GM23338 (cell line): ENCODE measurements around the gene DPYD. TPM values are rescaled to one million over a fixed set of nuclear protein-coding genes. Genes with fewer than 3 reads are reported as not detected.

Experiments
- ATAC-seq: fragments of 200-7000 bp; cut with Tn5 transposase; 3 replicates; pipeline ENCODE4 v1.9.1; 2020
- DNase-seq: peaks from one replicate; pipeline ENCODE4 v3.0.0-alpha.2; 2015; ENCODE audit warnings: low spot score
- H2AFZ ChIP-seq: fragments of 200-600 bp; sonication (generic); 2 replicates; pipeline ENCODE4 v1.8.0; 2016; ENCODE audit warnings: antibody characterized with exemption, mild to moderate bottlenecking, moderate library complexity
- H3F3A ChIP-seq: fragments of 200-600 bp; sonication (generic); replicated peaks from 2 replicates; pipeline ENCODE4 v1.8.0; 2017; ENCODE audit warnings: antibody characterized with exemption, mixed run types, low read depth
- H3K27ac ChIP-seq: fragments of 200-600 bp; sonication (generic); 2 replicates; pipeline ENCODE4 v1.6.1; 2016; ENCODE audit warnings: low read depth
- H3K27me3 ChIP-seq: fragments of 200-600 bp; sonication (generic); 2 replicates; pipeline ENCODE4 v1.8.0; 2016; ENCODE audit warnings: mild to moderate bottlenecking, mixed run types, moderate library complexity; ENCODE audit not compliant: insufficient read depth
- H3K36me3 ChIP-seq: fragments of 200-600 bp; sonication (generic); 2 replicates; pipeline ENCODE4 v1.8.0; 2016; ENCODE audit warnings: mild to moderate bottlenecking; ENCODE audit not compliant: insufficient read depth
- H3K4me1 ChIP-seq: fragments of 200-600 bp; sonication (generic); 2 replicates; pipeline ENCODE4 v1.8.0; 2016; ENCODE audit warnings: mild to moderate bottlenecking, moderate library complexity; ENCODE audit not compliant: insufficient read depth
- H3K4me2 ChIP-seq: fragments of 200-600 bp; sonication (generic); 2 replicates; pipeline ENCODE4 v1.7.1; 2017; ENCODE audit warnings: mixed run types
- H3K4me3 ChIP-seq: fragments of 200-600 bp; sonication (generic); 2 replicates; pipeline ENCODE4 v1.6.1; 2016; ENCODE audit warnings: mixed run types
- H3K79me2 ChIP-seq: fragments of 200-600 bp; sonication (generic); replicated peaks from 2 replicates; pipeline ENCODE4 v1.8.0; 2017; ENCODE audit warnings: mild to moderate bottlenecking; ENCODE audit not compliant: insufficient read depth
- H3K9me2 ChIP-seq: fragments of 200-600 bp; sonication (generic); 2 replicates; pipeline ENCODE4 v1.8.0; 2017; ENCODE audit not compliant: insufficient read depth
- H4K20me1 ChIP-seq: fragments of 200-600 bp; sonication (generic); replicated peaks from 2 replicates; pipeline ENCODE4 v1.8.0; 2017; ENCODE audit warnings: mild to moderate bottlenecking; ENCODE audit not compliant: insufficient read depth
- H3K27ac Mint-ChIP-seq: 2 replicates; pipeline ENCODE4 v1.8.0; 2020; ENCODE audit warnings: inconsistent platforms, mild to moderate bottlenecking, moderate library complexity, mixed read lengths
- H3K27me3 Mint-ChIP-seq: 3 replicates; pipeline ENCODE4 v1.8.0; 2022; ENCODE audit warnings: low read depth, mild to moderate bottlenecking, moderate library complexity, mixed read lengths, inconsistent platforms; ENCODE audit not compliant: insufficient read depth, poor library complexity
- H3K36me3 Mint-ChIP-seq: 3 replicates; pipeline ENCODE4 v1.8.0; 2021; ENCODE audit warnings: low read depth, mild to moderate bottlenecking, inconsistent platforms, moderate library complexity, mixed read lengths
- H3K4me1 Mint-ChIP-seq: 3 replicates; pipeline ENCODE4 v1.8.0; 2020; ENCODE audit warnings: mild to moderate bottlenecking, inconsistent platforms, mixed read lengths
- H3K4me3 Mint-ChIP-seq: 3 replicates; pipeline ENCODE4 v1.8.0; 2021; ENCODE audit warnings: moderate library complexity, mild to moderate bottlenecking, inconsistent platforms, mixed read lengths
- H3K9me3 Mint-ChIP-seq: 3 replicates; pipeline ENCODE4 v1.8.0; 2020; ENCODE audit warnings: moderate library complexity, mild to moderate bottlenecking, inconsistent platforms, mixed read lengths
- EZH2phosphoT487 ChIP-seq: fragments of 200-600 bp; sonication (generic); IDR thresholded peaks from one replicate; pipeline ENCODE4 v1.8.1; 2018; ENCODE audit warnings: antibody characterized with exemption; ENCODE audit not compliant: unreplicated experiment
- JUNB ChIP-seq: IDR thresholded peaks from one replicate; pipeline ENCODE4 v1.6.1; 2016; ENCODE audit warnings: antibody characterized with exemption; ENCODE audit not compliant: unreplicated experiment
- NANOG ChIP-seq: IDR thresholded peaks from 2 replicates; pipeline ENCODE4 v1.6.1; 2016; ENCODE audit warnings: antibody characterized with exemption, borderline replicate concordance
- POLR2AphosphoS5 ChIP-seq: IDR thresholded peaks from 2 replicates; pipeline ENCODE4 v1.6.1; 2016; ENCODE audit warnings: antibody characterized with exemption, low read depth
- STAT1 ChIP-seq: IDR thresholded peaks from one replicate; pipeline ENCODE4 v1.6.1; 2016; ENCODE audit warnings: antibody characterized with exemption; ENCODE audit not compliant: unreplicated experiment
- ZNF114 ChIP-seq: fragments of 250-450 bp; sonication (Bioruptor Pico); IDR thresholded peaks from 2 replicates; pipeline ENCODE4 v1.5.0; 2020; ENCODE audit warnings: mild to moderate bottlenecking, moderate library complexity
- ZNF331 ChIP-seq: fragments of 250-450 bp; sonication (Bioruptor Pico); IDR thresholded peaks from 2 replicates; pipeline ENCODE4 v1.5.0; 2020; ENCODE audit warnings: low read depth, mild to moderate bottlenecking, moderate library complexity
- polyA plus RNA-seq: library from polyadenylated mRNA; unstranded; fragments of >200 nt; fragmentation: Nextera tagmentation; extraction: Ambion mirVana; gene quantifications from 2 replicates; pipeline ENCODE4 v1.2.1, GENCODE V29; 2016
- total RNA-seq: library from RNA; depleted of rRNA; stranded (reverse); fragments of >200 nt; shearing (Covaris generic); gene quantifications from 2 replicates; pipeline ENCODE4 v1.2.3, GENCODE V29; 2014
- TF ChIP-seq, protein P1 (sequence below), 2 experiments: fragments of 200-600 bp in 1 of 2; sonication (generic) in 1 of 2; conservative IDR thresholded peaks; 2 replicates each; pipeline versions ENCODE4 v1.5.1 to v1.6.1; 2016 to 2017; ENCODE audit warnings: antibody characterized with exemption in 2 of 2, low read depth in 2 of 2, mild to moderate bottlenecking in 2 of 2, moderate library complexity in 1 of 2
- TF ChIP-seq, protein P2 (sequence below): IDR thresholded peaks from one replicate; pipeline ENCODE4 v1.6.1; 2018; ENCODE audit warnings: antibody characterized with exemption; ENCODE audit not compliant: unreplicated experiment
- TF ChIP-seq, protein P3 (sequence below): fragments of 250-450 bp; sonication (Bioruptor Pico); IDR thresholded peaks from 2 replicates; pipeline ENCODE4 v1.5.0; 2020; ENCODE audit warnings: mild to moderate bottlenecking, moderate library complexity
- TF ChIP-seq, protein P4 (sequence below): IDR thresholded peaks from 2 replicates; pipeline ENCODE4 v1.6.1; 2016; ENCODE audit warnings: antibody characterized with exemption

DPYD gene
- total and polyA plus RNA-seq, 2 experiments from 2014 or later = 0.50 to 1.6 TPM

DNA sequence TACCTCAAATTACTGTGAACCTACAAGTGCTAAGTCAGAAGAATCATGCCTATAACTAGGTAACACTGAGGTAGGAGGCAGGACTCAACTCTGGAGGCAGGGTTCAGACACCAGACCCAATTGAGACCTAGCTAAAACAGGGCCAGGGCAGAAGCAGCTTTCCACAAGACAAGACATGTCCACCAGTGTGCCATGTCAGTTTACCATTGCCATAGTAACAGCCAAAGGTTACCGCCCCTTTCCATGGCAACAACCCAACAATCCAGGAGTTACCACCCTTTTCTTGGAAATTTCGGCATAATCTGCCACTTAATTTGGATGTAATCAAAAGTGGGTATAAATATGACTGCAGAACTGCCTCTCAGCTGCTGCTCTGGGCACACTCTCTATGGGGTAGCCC lies 432.3 kb downstream of the DPYD start:
- no peaks in the 10 kb centered on the region for H3F3A ChIP-seq
- DNase-seq (no peak), ATAC-seq (no peak)
- no peak overlapping the region for H3K27ac Mint-ChIP-seq
- no peaks in the 10 kb centered on the region for H3K27me3 ChIP-seq
- H3K9me2 ChIP-seq = no peaks in the 10 kb centered on the region
- H3K4me1 ChIP-seq = no peaks in the 10 kb centered on the region
- H3K4me3 ChIP-seq = no peak overlapping the region
- no peak overlapping the region for H3K27ac ChIP-seq
- H3K4me3 Mint-ChIP-seq = no peak overlapping the region
- no peaks in the 10 kb centered on the region for H3K36me3 ChIP-seq
- H3K4me1 Mint-ChIP-seq = no peaks in the 10 kb centered on the region
- no peaks in the 10 kb centered on the region for H3K27me3 Mint-ChIP-seq
- H3K36me3 Mint-ChIP-seq = no peaks in the 10 kb centered on the region
- no peak overlapping the region for H2AFZ ChIP-seq
- H3K4me2 ChIP-seq = no peak overlapping the region
- TF ChIP-seq ZNF331 (CRISPR knock-in tag) (no peak), NANOG (no peak), ZNF114 (CRISPR knock-in tag) (no peak), POLR2AphosphoS5 (no peak), STAT1 (no peak), EZH2phosphoT487 (no peak), JUNB (no peak)
- TF ChIP-seq, protein P1, sequence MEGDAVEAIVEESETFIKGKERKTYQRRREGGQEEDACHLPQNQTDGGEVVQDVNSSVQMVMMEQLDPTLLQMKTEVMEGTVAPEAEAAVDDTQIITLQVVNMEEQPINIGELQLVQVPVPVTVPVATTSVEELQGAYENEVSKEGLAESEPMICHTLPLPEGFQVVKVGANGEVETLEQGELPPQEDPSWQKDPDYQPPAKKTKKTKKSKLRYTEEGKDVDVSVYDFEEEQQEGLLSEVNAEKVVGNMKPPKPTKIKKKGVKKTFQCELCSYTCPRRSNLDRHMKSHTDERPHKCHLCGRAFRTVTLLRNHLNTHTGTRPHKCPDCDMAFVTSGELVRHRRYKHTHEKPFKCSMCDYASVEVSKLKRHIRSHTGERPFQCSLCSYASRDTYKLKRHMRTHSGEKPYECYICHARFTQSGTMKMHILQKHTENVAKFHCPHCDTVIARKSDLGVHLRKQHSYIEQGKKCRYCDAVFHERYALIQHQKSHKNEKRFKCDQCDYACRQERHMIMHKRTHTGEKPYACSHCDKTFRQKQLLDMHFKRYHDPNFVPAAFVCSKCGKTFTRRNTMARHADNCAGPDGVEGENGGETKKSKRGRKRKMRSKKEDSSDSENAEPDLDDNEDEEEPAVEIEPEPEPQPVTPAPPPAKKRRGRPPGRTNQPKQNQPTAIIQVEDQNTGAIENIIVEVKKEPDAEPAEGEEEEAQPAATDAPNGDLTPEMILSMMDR (conservative IDR thresholded peaks at IDR 0.05; ENCODE audit: low read depth in 2 of 2) = no peak
- TF ChIP-seq, protein P2, sequence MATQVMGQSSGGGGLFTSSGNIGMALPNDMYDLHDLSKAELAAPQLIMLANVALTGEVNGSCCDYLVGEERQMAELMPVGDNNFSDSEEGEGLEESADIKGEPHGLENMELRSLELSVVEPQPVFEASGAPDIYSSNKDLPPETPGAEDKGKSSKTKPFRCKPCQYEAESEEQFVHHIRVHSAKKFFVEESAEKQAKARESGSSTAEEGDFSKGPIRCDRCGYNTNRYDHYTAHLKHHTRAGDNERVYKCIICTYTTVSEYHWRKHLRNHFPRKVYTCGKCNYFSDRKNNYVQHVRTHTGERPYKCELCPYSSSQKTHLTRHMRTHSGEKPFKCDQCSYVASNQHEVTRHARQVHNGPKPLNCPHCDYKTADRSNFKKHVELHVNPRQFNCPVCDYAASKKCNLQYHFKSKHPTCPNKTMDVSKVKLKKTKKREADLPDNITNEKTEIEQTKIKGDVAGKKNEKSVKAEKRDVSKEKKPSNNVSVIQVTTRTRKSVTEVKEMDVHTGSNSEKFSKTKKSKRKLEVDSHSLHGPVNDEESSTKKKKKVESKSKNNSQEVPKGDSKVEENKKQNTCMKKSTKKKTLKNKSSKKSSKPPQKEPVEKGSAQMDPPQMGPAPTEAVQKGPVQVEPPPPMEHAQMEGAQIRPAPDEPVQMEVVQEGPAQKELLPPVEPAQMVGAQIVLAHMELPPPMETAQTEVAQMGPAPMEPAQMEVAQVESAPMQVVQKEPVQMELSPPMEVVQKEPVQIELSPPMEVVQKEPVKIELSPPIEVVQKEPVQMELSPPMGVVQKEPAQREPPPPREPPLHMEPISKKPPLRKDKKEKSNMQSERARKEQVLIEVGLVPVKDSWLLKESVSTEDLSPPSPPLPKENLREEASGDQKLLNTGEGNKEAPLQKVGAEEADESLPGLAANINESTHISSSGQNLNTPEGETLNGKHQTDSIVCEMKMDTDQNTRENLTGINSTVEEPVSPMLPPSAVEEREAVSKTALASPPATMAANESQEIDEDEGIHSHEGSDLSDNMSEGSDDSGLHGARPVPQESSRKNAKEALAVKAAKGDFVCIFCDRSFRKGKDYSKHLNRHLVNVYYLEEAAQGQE = no peak
- TF ChIP-seq, protein P3, sequence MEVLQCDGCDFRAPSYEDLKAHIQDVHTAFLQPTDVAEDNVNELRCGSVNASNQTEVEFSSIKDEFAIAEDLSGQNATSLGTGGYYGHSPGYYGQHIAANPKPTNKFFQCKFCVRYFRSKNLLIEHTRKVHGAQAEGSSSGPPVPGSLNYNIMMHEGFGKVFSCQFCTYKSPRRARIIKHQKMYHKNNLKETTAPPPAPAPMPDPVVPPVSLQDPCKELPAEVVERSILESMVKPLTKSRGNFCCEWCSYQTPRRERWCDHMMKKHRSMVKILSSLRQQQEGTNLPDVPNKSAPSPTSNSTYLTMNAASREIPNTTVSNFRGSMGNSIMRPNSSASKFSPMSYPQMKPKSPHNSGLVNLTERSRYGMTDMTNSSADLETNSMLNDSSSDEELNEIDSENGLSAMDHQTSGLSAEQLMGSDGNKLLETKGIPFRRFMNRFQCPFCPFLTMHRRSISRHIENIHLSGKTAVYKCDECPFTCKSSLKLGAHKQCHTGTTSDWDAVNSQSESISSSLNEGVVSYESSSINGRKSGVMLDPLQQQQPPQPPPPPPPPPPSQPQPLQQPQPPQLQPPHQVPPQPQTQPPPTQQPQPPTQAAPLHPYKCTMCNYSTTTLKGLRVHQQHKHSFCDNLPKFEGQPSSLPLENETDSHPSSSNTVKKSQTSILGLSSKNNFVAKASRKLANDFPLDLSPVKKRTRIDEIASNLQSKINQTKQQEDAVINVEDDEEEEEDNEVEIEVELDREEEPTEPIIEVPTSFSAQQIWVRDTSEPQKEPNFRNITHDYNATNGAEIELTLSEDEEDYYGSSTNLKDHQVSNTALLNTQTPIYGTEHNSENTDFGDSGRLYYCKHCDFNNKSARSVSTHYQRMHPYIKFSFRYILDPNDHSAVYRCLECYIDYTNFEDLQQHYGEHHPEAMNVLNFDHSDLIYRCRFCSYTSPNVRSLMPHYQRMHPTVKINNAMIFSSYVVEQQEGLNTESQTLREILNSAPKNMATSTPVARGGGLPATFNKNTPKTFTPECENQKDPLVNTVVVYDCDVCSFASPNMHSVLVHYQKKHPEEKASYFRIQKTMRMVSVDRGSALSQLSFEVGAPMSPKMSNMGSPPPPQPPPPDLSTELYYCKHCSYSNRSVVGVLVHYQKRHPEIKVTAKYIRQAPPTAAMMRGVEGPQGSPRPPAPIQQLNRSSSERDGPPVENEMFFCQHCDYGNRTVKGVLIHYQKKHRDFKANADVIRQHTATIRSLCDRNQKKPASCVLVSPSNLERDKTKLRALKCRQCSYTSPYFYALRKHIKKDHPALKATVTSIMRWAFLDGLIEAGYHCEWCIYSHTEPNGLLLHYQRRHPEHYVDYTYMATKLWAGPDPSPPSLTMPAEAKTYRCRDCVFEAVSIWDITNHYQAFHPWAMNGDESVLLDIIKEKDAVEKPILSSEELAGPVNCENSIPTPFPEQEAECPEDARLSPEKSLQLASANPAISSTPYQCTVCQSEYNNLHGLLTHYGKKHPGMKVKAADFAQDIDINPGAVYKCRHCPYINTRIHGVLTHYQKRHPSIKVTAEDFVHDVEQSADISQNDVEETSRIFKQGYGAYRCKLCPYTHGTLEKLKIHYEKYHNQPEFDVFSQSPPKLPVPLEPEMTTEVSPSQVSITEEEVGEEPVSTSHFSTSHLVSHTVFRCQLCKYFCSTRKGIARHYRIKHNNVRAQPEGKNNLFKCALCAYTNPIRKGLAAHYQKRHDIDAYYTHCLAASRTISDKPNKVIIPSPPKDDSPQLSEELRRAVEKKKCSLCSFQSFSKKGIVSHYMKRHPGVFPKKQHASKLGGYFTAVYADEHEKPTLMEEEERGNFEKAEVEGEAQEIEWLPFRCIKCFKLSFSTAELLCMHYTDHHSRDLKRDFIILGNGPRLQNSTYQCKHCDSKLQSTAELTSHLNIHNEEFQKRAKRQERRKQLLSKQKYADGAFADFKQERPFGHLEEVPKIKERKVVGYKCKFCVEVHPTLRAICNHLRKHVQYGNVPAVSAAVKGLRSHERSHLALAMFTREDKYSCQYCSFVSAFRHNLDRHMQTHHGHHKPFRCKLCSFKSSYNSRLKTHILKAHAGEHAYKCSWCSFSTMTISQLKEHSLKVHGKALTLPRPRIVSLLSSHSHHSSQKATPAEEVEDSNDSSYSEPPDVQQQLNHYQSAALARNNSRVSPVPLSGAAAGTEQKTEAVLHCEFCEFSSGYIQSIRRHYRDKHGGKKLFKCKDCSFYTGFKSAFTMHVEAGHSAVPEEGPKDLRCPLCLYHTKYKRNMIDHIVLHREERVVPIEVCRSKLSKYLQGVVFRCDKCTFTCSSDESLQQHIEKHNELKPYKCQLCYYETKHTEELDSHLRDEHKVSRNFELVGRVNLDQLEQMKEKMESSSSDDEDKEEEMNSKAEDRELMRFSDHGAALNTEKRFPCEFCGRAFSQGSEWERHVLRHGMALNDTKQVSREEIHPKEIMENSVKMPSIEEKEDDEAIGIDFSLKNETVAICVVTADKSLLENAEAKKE (CRISPR knock-in tag) = no peak
- TF ChIP-seq, protein P4, sequence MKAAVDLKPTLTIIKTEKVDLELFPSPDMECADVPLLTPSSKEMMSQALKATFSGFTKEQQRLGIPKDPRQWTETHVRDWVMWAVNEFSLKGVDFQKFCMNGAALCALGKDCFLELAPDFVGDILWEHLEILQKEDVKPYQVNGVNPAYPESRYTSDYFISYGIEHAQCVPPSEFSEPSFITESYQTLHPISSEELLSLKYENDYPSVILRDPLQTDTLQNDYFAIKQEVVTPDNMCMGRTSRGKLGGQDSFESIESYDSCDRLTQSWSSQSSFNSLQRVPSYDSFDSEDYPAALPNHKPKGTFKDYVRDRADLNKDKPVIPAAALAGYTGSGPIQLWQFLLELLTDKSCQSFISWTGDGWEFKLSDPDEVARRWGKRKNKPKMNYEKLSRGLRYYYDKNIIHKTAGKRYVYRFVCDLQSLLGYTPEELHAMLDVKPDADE = no peak
- no peaks in the 10 kb centered on the region for H3K9me3 Mint-ChIP-seq
- no peaks in the 10 kb centered on the region for H4K20me1 ChIP-seq
- no peaks in the 10 kb centered on the region for H3K79me2 ChIP-seq
